Measurements from ENCODE around the gene NDST1.

Gene NDST1

GRCh38 chr5:150583541-150584225, 75.8 kb downstream of the NDST1 start:
- Mint-ChIP-seq H3K27me3 (peaks cover 21% of the 10 kb centered on the region), H3K4me1 (no peaks in the 10 kb centered on the region), H3K36me3 (no peaks in the 10 kb centered on the region), H3K4me3 (no peak overlapping the region), H3K27ac (no peak overlapping the region), H3K9me3 (no peaks in the 10 kb centered on the region)
- ATAC-seq, result peak; percentile 13

- H3K4me3 Mint-ChIP-seq, result no peak overlapping the region
- H3K9me3 Mint-ChIP-seq, result no peaks in the 10 kb centered on the region
- no peaks in the 10 kb centered on the region for H3K36me3 Mint-ChIP-seq
- H3K4me1 Mint-ChIP-seq, result no peaks in the 10 kb centered on the region
- ATAC-seq, result no peak
- H3K27ac Mint-ChIP-seq, result no peak overlapping the region
- H3K27me3 Mint-ChIP-seq, result peaks cover 21% of the 10 kb centered on the region
These were observed 76.8 kb downstream of the NDST1 start for GRCh38 chr5:150584556-150585335.

- Mint-ChIP-seq H3K27me3 (peaks cover 13% of the 10 kb centered on the region), H3K27ac (no peak overlapping the region), H3K9me3 (no peaks in the 10 kb centered on the region), H3K36me3 (no peaks in the 10 kb centered on the region), H3K4me1 (no peaks in the 10 kb centered on the region), H3K4me3 (no peak overlapping the region)
- no peak for ATAC-seq
These were observed 77.9 kb downstream of the NDST1 start for GRCh38 chr5:150585781-150586341.

GRCh38 chr5:150587016-150587415, 79.1 kb downstream of the NDST1 start:
- Mint-ChIP-seq H3K4me3 (no peak overlapping the region), H3K4me1 (no peaks in the 10 kb centered on the region), H3K27me3 (peaks cover 3% of the 10 kb centered on the region), H3K36me3 (no peaks in the 10 kb centered on the region), H3K27ac (no peak overlapping the region), H3K9me3 (no peaks in the 10 kb centered on the region)
- no peak for ATAC-seq

- no peaks in the 10 kb centered on the region for H3K9me3 Mint-ChIP-seq
- ATAC-seq, result no peak
- no peak overlapping the region for H3K27ac Mint-ChIP-seq
- no peaks in the 10 kb centered on the region for H3K4me1 Mint-ChIP-seq
- H3K36me3 Mint-ChIP-seq, result no peaks in the 10 kb centered on the region
- H3K4me3 Mint-ChIP-seq, result no peak overlapping the region
- no peaks in the 10 kb centered on the region for H3K27me3 Mint-ChIP-seq
These were observed 80.1 kb downstream of the NDST1 start for GRCh38 chr5:150587856-150588595.

- Mint-ChIP-seq H3K4me1 (no peaks in the 10 kb centered on the region), H3K27ac (no peak overlapping the region), H3K27me3 (no peaks in the 10 kb centered on the region), H3K36me3 (no peaks in the 10 kb centered on the region), H3K4me3 (no peak overlapping the region), H3K9me3 (no peaks in the 10 kb centered on the region)
- no peak for ATAC-seq
These were observed 80.6 kb downstream of the NDST1 start for GRCh38 chr5:150588596-150588890.

- Mint-ChIP-seq H3K36me3 (no peaks in the 10 kb centered on the region), H3K4me1 (no peaks in the 10 kb centered on the region), H3K4me3 (no peak overlapping the region), H3K27me3 (peaks cover 11% of the 10 kb centered on the region), H3K9me3 (no peaks in the 10 kb centered on the region), H3K27ac (no peak overlapping the region)
- ATAC-seq, result no peak
These were observed 82.1 kb downstream of the NDST1 start for GRCh38 chr5:150589862-150590601.

GRCh38 chr5:150590979-150591695, 83.2 kb downstream of the NDST1 start:
- Mint-ChIP-seq H3K4me3 (no peak overlapping the region), H3K4me1 (peaks cover 3% of the 10 kb centered on the region), H3K27me3 (peaks cover 11% of the 10 kb centered on the region), H3K27ac (no peak overlapping the region), H3K9me3 (no peaks in the 10 kb centered on the region), H3K36me3 (no peaks in the 10 kb centered on the region)
- ATAC-seq, result peak; percentile 27

GRCh38 chr5:150593593-150593992, 85.7 kb downstream of the NDST1 start:
- ATAC-seq, result no peak
- no peaks in the 10 kb centered on the region for H3K36me3 Mint-ChIP-seq
- H3K27ac Mint-ChIP-seq, result no peak overlapping the region
- H3K9me3 Mint-ChIP-seq, result no peaks in the 10 kb centered on the region
- peaks cover 11% of the 10 kb centered on the region for H3K27me3 Mint-ChIP-seq
- no peak overlapping the region for H3K4me3 Mint-ChIP-seq
- H3K4me1 Mint-ChIP-seq, result peaks cover 19% of the 10 kb centered on the region

- H3K27ac Mint-ChIP-seq, result no peak overlapping the region
These were observed 86.1 kb downstream of the NDST1 start for GRCh38 chr5:150593996-150594395.

GRCh38 chr5:150595466-150596031, 87.6 kb downstream of the NDST1 start:
- Mint-ChIP-seq H3K27ac (no peak overlapping the region), H3K36me3 (no peaks in the 10 kb centered on the region), H3K4me1 (peaks cover 19% of the 10 kb centered on the region), H3K9me3 (no peaks in the 10 kb centered on the region), H3K4me3 (no peak overlapping the region), H3K27me3 (peaks cover 11% of the 10 kb centered on the region)
- ATAC-seq, result no peak

More at GRCh38 chr5:150593996-150594395, 86.1 kb downstream of the NDST1 start:
- Mint-ChIP-seq H3K27me3 (peaks cover 11% of the 10 kb centered on the region), H3K9me3 (no peaks in the 10 kb centered on the region), H3K36me3 (no peaks in the 10 kb centered on the region), H3K4me3 (no peak overlapping the region), H3K4me1 (peaks cover 19% of the 10 kb centered on the region)
- no peak for ATAC-seq

GRCh38 chr5:150596313-150596712, 88.4 kb downstream of the NDST1 start:
- Mint-ChIP-seq H3K4me3 (no peak overlapping the region), H3K9me3 (no peaks in the 10 kb centered on the region), H3K4me1 (peaks cover 19% of the 10 kb centered on the region), H3K27ac (no peak overlapping the region), H3K27me3 (peaks cover 11% of the 10 kb centered on the region), H3K36me3 (no peaks in the 10 kb centered on the region)
- ATAC-seq, result no peak

GRCh38 chr5:150596826-150597225, 88.9 kb downstream of the NDST1 start:
- no peaks in the 10 kb centered on the region for H3K9me3 Mint-ChIP-seq
- peaks cover 11% of the 10 kb centered on the region for H3K27me3 Mint-ChIP-seq
- H3K4me3 Mint-ChIP-seq, result no peak overlapping the region
- no peak for ATAC-seq
- H3K27ac Mint-ChIP-seq, result no peak overlapping the region
- peaks cover 19% of the 10 kb centered on the region for H3K4me1 Mint-ChIP-seq
- H3K36me3 Mint-ChIP-seq, result no peaks in the 10 kb centered on the region

- H3K27me3 Mint-ChIP-seq, result peaks cover 11% of the 10 kb centered on the region
- peaks cover 19% of the 10 kb centered on the region for H3K4me1 Mint-ChIP-seq
- H3K4me3 Mint-ChIP-seq, result no peak overlapping the region
- ATAC-seq, result no peak
- no peak overlapping the region for H3K27ac Mint-ChIP-seq
- no peaks in the 10 kb centered on the region for H3K36me3 Mint-ChIP-seq
- H3K9me3 Mint-ChIP-seq, result no peaks in the 10 kb centered on the region
These were observed 90.1 kb downstream of the NDST1 start for GRCh38 chr5:150598006-150598405.

All from stimulated activated memory B cell treated with anti-CD40 and anti-IgM and Interleukin-4, amounts not matched to agents 10 μg/mL and 1 μg/mL and 100 μg/mL, for 72 hours (primary cell).